ENCODE results near the gene RALA.
"Not testable (repeated sequence)": the region's sequence is repeated elsewhere in the genome, so short reads cannot be mapped to it uniquely, and the experiment has no call there.

Gene RALA

DNA sequence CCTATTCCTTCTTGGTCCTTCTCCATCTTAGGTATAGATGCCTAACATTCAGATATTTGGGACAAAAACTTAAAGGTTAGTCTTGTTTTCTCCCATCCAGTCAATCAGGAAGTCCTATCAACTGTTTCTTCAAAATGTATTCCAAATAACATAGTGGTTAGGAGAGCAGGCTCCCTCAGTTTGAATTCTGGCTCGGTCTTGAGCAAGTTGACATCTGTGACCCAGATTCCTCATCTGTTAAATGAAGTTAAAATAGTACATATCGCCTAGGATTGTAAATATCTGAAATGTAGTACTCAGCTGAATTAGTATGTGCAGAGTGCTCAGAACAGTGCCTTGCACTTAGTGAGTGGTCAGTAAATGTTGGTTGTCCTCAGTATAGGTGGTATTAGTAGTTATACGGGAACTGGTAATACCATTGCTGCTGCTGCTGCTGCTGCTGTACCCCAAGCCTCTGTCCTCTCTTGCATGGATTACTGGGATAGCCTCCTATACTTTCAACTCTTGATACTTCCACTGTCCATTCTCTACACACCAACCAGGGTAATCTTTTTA lies 58.6 kb downstream of the RALA start:
- no peak for DNase-seq (ENCODE audit: low read depth in 2 of 3, low spot score in 2 of 3)

DNA sequence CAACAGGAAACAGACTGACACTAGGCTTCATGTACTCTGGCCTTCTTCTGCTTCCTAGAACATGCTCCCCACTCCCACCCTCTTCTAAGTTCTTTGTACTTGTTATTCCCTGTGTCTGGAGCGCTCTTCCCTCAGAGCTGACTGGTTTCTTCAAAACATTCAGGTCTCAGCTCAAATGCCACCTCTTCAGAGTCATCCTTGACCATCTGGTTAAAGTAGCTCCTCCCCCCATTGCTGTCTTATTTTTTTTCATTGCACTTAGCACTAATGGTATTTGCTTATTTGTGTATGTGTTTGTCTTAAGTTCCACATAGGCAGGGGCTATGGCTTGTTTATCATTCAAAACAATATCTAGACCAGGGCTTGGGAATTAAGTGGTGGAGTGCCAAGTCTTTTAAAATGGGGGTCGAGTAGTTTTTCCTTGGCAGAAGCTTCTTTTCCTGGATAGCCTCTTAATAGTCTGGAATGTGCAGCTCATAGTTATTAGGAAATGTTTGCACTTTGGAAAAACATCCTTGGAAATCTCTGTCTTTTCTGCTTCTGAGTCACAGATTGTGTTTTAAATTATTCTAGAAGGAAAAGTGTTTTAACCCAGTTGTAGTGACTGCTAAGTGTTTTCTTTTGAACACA lies 60.0 kb downstream of the RALA start:
- DNase-seq (ENCODE audit: low read depth in 2 of 3, low spot score in 2 of 3): no peak

DNA sequence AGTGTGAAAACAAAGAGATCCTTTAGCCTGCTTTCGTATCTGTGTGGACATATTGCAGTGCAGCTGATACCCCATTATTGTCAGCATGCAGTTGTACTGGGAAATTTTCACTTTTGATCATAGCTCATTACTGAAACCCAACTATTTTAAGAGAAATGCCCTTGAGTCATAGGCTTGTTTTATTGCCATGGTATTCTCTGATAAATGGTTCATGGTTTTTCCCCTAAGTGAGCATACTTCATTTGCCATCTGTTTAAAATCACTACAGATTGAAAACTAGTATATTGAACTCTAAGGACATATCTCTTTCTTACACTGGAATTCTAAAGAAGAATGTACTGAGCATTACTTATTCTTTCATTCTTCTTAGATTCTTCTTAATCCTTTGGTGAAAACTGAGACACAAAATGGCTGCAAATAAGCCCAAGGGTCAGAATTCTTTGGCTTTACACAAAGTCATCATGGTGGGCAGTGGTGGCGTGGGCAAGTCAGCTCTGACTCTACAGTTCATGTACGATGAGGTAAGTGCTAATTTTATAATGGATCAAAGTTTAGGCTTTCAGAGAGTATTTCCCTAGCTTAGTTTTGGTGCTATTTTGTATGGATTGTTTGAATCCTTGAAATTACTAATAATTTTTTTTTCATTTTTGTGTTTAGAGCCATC lies 63.0 kb downstream of the RALA start:
- no peak for DNase-seq (ENCODE audit: low read depth in 2 of 3, low spot score in 2 of 3)

DNA sequence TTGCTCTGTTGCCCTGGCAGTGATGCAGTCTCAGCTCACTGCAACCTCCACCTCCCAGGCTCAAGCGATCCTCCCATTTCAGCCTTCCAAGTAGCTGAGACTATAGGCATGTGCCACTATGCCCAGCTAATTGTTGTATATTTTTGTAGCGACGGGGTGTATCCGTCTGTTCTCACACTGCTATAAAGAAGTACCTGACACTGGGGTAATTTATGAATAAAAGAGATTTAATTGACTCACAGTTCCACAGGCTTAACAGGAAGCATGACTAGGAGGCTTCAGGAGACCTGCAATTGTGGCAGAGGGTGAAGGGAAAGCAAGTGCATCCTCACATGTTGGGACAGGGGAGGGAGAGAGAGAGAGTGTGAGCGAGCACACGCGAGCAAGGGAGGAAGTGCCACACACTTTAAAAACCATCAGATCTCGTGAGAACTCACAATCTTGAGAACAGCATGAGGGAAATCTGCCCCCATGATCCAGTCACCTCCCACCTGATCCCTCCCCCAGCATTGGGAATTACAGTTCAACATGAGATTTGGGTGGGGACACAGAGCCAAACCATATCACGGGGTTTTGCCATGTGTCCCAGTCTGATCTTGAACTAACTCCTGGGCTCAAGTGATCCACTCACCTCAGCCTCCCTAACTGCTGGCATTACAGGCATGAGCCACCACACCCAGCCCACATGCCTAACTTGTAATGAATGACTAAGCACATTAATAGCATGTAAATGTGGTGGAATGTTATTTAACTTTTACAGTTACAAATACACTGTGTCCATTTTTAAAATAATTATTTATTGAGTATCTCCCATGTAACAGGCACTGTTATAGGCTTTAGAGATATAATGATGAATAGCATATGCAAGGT lies 65.5 kb downstream of the RALA start:
- no peak for DNase-seq (ENCODE audit: low read depth in 2 of 3, low spot score in 2 of 3)

DNA sequence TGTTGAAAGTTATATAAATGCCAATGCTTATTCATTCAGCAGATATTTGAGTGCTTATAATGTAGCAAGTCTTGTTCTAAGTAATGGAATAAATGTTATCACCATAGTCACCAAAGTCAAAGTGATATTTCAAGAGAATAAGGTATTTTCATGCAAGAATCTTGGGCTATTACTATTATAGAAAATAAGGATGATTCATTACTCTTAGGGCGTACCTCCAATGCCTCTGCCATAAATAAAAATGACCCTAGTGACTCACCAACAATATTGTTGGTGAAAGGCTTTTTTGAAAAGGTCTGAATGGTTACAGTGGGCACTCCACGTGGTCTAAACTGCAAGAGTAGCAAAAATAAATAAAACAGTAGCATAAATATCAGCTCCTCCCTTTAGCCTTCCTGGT lies 68.4 kb downstream of the RALA start:
- no peak for DNase-seq (ENCODE audit: low read depth in 2 of 3, low spot score in 2 of 3)

DNA sequence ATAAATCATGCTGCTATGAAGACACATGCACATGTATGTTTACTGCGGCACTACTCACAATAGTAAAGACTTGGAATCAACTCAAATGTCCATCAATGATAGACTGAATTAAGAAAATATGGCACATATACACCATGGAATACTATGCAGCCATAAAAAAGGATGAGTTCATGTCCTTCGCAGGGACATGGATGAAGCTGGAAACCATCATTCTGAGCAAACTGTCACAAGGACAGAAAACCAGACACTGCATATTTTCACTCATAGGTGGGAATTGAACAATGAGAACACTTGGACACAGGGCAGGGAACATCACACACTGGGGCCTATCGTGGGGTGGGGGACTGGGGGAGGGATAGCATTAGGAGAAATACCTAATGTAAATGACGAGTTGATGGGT lies 69.7 kb downstream of the RALA start:
- not testable (repeated sequence) for DNase-seq (ENCODE audit: low read depth in 2 of 3, low spot score in 2 of 3)

DNA sequence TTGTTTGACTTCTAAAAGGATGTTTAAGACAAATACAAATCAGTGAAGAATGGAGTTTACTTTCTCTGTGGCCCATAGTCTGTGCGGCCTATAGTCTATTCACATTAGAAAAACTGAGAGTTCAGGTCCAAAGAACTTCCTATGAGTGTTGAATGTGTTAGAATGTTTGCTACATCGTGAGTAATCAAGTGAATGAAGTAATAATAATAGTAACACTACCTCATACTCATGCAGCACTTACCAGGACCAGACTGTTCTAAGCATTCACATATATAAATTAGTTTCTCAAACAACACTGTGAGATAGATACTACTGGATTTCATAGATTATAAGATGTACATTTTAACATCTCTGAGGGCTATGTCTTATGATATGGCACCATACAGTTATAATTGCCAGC lies 70.4 kb downstream of the RALA start:
- DNase-seq (ENCODE audit: low read depth in 2 of 3, low spot score in 2 of 3): no peak

DNA sequence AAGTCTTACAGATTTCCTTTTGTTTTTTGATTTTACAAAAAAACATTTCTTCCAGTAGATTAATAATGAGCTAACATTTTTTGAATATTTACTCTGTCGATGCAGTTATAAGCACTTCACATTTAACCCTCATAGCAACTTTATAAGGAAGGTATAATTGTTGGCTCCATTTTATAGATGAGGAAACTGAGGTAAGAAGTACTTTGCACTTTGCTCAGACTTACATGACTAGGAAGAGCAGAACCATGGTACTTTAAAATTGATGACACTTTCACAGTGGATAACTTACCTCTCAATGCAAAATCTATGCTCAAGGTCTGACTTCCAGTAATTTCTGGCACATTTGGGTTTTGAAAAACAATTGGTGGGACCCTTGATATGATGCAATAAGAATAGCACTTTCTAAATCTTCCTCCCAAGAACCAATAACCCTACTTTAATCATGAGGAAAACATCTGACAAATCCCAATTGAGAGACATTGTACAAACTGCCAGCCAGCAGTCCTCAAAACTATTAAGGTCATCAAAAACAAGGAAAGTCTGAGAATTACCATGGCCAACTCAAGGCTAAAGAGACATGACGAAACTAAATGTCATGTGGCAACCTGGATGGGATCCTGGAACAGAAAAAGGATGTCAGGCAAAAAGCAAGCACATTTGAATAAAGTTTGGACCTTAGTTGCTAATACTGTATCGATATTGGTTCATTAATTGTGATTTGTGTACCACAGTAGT lies 72.6 kb downstream of the RALA start:
- no peak for DNase-seq (ENCODE audit: low read depth in 2 of 3, low spot score in 2 of 3)

DNA sequence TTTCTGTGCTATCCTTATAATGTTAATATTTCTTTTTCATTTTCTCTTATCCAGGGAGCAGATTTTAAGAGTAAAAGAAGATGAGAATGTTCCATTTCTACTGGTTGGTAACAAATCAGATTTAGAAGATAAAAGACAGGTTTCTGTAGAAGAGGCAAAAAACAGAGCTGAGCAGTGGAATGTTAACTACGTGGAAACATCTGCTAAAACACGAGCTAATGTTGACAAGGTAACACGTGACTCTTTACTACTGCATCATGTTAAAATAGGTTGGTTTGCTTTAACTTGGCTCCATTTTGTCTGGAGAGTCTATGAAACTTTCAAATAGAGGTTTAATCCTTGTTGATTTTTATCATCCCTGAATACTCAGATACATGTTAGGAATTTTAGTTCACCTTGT lies 73.3 kb downstream of the RALA start:
- DNase-seq (ENCODE audit: low read depth in 2 of 3, low spot score in 2 of 3): no peak

DNA sequence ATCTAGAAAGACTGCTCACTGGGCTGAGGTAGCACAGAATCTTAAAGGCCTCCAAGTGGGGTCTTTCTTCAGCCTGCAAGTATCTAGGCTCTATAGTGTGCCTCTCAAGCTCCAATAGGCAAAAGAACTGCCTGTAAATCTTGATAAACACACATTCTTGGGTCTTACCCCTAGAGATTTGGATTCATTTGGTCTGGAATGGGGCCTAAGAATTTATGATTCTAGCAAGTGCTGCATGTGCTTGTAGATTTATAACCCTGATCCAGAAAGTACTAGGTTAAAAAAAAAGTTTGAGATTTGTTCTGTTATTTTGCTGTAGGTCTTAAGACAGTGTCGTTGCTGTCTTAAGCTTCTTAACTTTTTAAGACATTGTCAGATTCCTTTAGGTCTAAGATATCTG lies 74.1 kb downstream of the RALA start:
- no peak for DNase-seq (ENCODE audit: low read depth in 2 of 3, low spot score in 2 of 3)

DNA sequence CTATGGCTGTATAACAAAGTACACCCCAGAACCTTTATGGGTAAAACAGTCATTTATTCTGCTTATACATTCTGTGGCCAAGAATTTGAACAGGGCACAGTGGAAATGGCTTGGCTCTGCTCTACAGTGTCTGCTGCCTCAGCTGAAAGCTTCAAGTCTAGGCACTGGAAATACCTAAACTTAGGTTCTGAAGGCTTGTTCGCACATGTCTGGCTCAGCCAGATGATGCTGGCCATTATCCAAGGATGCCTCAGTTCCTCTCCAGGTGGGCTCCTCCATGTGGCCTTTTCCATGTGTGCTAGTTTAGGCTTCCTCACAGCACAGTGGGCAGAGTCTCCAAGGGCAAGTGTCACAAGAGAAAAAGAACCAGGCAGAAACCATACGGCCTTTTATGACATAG lies 76.8 kb downstream of the RALA start:
- DNase-seq (ENCODE audit: low read depth in 2 of 3, low spot score in 2 of 3): no peak

DNA sequence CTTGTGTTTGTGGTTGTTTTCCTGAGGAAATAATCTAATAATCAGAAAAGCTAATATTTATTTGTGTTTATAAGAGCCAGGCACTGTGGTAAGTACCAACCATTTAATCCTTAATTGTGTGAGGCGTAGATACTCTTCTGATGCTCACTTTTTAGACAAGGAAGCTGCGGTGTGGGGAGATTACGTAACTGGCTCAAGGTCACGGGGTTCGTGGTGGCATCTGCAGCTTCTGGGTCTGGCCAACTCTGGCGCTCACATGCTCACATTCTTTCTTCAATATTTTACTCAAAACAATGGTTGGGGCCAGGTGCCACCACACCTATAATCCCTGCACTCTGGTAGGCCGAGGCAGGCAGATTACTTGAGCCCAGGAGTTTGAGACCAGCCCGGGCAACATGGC lies 77.6 kb downstream of the RALA start:
- no peak for DNase-seq (ENCODE audit: low read depth in 2 of 3, low spot score in 2 of 3)

DNA sequence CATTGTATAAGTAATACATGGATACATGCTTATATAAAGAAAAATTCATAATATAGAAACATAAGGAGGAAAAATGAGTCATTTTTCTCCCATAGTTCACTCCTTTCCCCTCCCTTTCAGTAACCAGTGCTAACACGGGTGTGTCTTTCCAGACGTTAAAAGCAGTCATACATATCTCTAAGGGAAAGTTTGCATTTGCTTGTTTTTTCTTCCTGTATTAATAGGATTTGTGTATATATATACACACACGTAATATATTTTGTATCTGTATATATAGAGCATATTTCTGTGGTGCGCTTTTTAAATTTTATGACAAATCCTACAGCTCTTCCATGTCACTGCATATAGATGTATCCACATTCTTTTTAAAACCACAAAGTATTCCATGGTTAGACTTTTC lies 78.8 kb downstream of the RALA start:
- DNase-seq (ENCODE audit: low read depth in 2 of 3, low spot score in 2 of 3): no peak

DNA sequence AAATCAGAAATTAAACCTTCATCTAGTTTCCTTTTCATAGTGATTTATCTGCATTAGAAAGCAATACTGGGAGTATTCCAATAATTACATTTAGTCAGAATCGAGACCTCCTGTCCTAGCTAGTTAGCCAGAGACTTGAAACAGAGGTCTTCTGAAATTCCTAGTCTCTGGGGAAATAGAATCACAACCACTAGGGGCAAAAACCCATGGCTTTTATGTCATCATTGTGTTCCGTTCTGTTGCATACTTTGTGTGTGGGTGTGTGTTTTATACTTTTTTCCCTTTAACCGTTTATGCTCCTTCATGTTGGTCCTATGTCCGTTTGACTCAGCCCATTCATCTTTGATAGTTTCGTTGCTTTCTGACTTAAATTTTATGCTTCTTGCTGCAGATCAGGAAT lies 79.8 kb downstream of the RALA start:
- DNase-seq (ENCODE audit: low read depth in 2 of 3, low spot score in 2 of 3): no peak

DNA sequence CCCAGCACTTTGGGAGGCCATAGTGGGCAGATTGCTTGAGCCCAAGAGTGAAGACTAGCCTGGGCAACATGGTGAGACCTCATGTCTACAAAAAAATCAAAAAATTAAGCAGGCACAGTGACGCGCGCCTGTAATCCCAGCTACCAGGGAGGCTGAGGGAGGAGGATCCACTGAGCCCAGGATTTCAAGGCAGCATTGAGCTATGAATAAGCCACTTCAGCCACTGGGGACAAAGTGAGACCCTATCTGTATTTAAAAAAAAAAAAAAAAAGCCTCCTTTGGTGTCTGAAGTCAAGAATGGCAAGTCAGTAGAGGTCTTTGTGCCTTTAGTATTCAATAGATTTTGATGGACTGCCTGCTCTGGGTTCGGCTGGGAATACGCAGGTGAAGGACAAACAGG lies 85.7 kb downstream of the RALA start:
- DNase-seq (ENCODE audit: low read depth in 2 of 3, low spot score in 2 of 3): no peak

DNA sequence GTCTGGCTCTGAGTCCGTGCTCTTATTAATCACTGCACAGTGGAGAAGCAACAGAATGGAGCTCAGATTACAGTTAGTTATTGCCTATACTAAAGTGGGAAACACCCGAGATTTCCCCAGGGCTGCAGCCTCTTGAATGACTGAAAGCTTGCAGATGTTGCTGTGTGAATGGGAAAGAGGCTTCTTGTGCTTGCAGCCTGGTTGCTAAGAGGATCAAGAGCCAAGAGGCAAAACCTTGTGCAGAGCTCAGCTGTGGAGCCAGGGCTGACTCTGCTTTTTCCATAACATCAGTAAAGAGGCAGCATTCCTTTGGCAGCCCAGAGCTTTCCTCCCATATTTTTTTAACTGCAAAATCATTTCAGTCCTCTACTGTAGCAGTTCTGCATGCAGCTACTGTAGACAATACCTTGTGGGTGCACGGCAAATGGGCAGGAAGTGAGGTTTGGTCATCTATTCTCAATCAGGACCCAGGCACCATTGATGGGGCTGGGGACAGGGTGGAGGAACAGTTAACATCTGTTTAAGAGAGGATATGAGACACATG lies 86.5 kb downstream of the RALA start:
- no peak for DNase-seq (ENCODE audit: low read depth in 2 of 3, low spot score in 2 of 3)

DNA sequence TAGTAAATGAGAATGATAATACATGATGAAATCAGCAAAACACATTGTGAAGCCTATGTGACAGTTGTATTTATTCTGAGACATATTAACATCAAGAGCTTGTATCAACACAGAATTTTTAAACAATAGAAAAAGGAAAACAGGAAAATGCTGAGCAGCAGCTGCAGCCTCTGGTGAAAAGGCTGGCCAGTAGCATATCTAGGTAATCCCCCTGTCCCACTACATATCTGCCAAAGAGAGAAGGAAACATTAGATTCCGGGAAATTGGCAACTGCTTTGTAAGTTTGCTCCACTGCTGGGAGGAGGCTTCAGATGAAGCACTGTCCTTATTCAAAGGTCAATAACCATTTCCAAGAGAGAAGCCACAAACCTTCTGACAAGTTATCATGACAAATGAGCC lies 89.4 kb downstream of the RALA start:
- no peak for DNase-seq (ENCODE audit: low read depth in 2 of 3, low spot score in 2 of 3)

DNA sequence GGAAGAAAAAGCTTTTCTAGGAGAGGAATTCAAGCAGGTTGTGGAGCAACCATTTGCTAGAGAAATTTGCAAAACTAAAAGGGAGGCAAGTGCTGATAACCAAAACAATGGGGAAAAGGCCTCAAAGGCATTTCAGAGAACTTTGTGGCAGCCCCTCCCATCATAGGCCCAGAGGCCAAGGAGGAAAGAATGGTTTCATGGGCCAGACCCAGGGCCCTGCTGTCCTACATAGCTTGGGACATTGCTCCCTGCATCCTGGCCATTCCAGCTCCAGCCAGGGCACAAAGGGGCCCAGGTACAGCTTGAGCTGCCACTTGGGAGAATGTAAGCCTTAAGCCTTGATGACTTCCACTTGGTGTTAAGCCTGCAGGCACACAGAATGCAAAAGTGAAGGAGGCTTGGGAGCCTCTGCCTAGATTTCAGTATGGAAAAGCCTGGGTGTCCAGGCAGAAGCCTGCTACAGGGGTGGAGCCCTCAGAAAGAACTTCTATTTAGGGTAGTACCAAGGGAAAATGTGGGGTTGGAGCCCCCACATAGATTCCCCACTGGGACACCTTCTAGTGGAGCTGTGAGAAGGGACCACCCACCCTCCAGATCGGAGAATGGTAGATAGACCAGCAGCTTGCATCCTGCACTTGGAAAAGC lies 91.2 kb downstream of the RALA start:
- DNase-seq (ENCODE audit: low read depth in 2 of 3, low spot score in 2 of 3): no peak

DNA sequence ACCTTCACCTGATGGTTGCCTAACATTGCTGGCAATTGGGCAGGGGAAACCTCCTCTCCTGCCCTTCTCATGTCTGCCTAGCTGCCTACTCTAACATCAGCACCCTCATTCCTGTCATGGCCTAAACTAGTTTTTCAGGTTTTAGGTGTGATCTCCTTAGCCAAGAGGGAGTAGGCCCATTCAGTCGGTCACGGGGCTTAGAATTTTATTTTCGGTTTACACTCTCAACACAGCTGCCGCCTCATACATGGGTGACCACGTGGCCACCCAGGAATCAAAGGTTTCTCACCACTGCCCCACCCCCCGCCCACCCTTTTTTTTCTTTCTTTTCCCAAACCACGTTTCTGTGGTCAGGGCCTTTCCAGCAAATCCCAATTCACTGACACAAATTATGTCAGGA lies 97.2 kb downstream of the RALA start:
- DNase-seq (ENCODE audit: low read depth in 2 of 3, low spot score in 2 of 3): no peak

DNA sequence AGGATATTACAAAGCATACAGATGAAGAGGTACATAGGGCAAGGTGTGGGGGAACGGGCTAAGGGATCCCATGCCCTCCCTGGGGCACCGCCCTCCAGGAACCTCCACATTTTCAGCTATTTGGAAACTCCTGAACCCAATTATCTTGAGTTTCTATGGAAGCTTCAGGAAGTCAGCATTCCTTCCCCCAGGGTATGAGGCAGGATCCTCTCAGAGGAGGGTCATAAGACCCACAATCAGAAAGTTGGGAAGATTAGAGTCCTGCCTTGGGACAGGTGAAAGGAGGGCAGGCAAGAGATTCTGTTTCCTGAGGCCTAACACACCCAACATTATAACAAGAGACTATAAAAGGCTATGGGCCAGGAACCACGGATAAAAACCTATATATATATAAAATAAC lies 98.0 kb downstream of the RALA start:
- no peak for DNase-seq (ENCODE audit: low read depth in 2 of 3, low spot score in 2 of 3)
